H9 (cell line): Measurements from ENCODE around the gene DPP6. TPM values are rescaled to one million over a fixed set of nuclear protein-coding genes. Genes with fewer than 3 reads are reported as not detected.
"Not testable (repeated sequence)": the region's sequence is repeated elsewhere in the genome, so short reads cannot be mapped to it uniquely, and the experiment has no call there.

Experiments used
- DNase-seq: peaks from one replicate; pipeline ENCODE4 v3.0.0-alpha.2; 2017
- H2AFZ ChIP-seq: one replicate; pipeline ENCODE4 v1.6.1; 2013; ENCODE audit warnings: mild to moderate bottlenecking, low read length, control low read depth, moderate library complexity
- H2AK5ac ChIP-seq: 2 replicates; pipeline ENCODE4 v1.6.1; 2013; ENCODE audit warnings: low read length, control low read depth, mixed read lengths; ENCODE audit not compliant: insufficient read length
- H2BK120ac ChIP-seq: one replicate; pipeline ENCODE4 v1.6.1; 2013; ENCODE audit warnings: low read depth, mild to moderate bottlenecking, low read length, control low read depth, inconsistent platforms; ENCODE audit not compliant: poor library complexity, severe bottlenecking
- H2BK12ac ChIP-seq: 2 replicates; pipeline ENCODE4 v1.6.1; 2013; ENCODE audit warnings: low read length, control low read depth, mixed read lengths, low read depth; ENCODE audit not compliant: insufficient read length
- H2BK15ac ChIP-seq: 2 replicates; pipeline ENCODE4 v1.6.1; 2013; ENCODE audit warnings: low read depth, low read length, control low read depth
- H2BK20ac ChIP-seq: one replicate; pipeline ENCODE4 v1.6.1; 2013; ENCODE audit warnings: low read depth, mild to moderate bottlenecking, low read length, control low read depth, inconsistent platforms; ENCODE audit not compliant: poor library complexity, severe bottlenecking
- H2BK5ac ChIP-seq: 2 replicates; pipeline ENCODE4 v1.6.1; 2013; ENCODE audit warnings: low read length, control low read depth, mixed read lengths; ENCODE audit not compliant: insufficient read length
- H3K14ac ChIP-seq: 2 replicates; pipeline ENCODE4 v1.6.1; 2013; ENCODE audit warnings: low read length, control low read depth; ENCODE audit not compliant: insufficient read depth
- H3K18ac ChIP-seq: 2 replicates; pipeline ENCODE4 v1.6.1; 2013; ENCODE audit warnings: low read depth, mild to moderate bottlenecking, mixed read lengths, low read length, control low read depth; ENCODE audit not compliant: insufficient read length
- H3K23ac ChIP-seq: 2 replicates; pipeline ENCODE4 v1.6.1; 2013; ENCODE audit warnings: low read length, control low read depth, mixed read lengths, low read depth; ENCODE audit not compliant: insufficient read length
- H3K23me2 ChIP-seq: 2 replicates; pipeline ENCODE4 v1.6.1; 2013; ENCODE audit warnings: low read depth, mild to moderate bottlenecking, mixed read lengths, low read length, control low read depth; ENCODE audit not compliant: insufficient read length, poor library complexity, severe bottlenecking
- H3K27ac ChIP-seq: 2 replicates; pipeline ENCODE4 v1.5.1; 2013; ENCODE audit warnings: low read length, control low read depth, mixed read lengths, low read depth; ENCODE audit not compliant: insufficient read length
- H3K27me3 ChIP-seq: 2 replicates; pipeline ENCODE4 v1.6.1; 2013; ENCODE audit warnings: low read length, control low read depth, inconsistent platforms; ENCODE audit not compliant: insufficient read depth
- H3K4ac ChIP-seq: 2 replicates; pipeline ENCODE4 v1.6.1; 2013; ENCODE audit warnings: low read depth, mild to moderate bottlenecking, control low read depth, inconsistent platforms, low read length, moderate library complexity
- H3K4me1 ChIP-seq: 2 replicates; pipeline ENCODE4 v1.6.1; 2013; ENCODE audit warnings: low read length, control low read depth, inconsistent platforms; ENCODE audit not compliant: insufficient read depth
- H3K4me2 ChIP-seq: 2 replicates; pipeline ENCODE4 v1.6.1; 2013; ENCODE audit warnings: low read length, control low read depth, mixed read lengths; ENCODE audit not compliant: insufficient read length, insufficient read depth
- H3K56ac ChIP-seq: 2 replicates; pipeline ENCODE4 v1.6.1; 2013; ENCODE audit warnings: low read depth, mild to moderate bottlenecking, mixed read lengths, low read length, control low read depth; ENCODE audit not compliant: insufficient read length
- H3K79me1 ChIP-seq: 2 replicates; pipeline ENCODE4 v1.6.1; 2013; ENCODE audit warnings: low read depth, mild to moderate bottlenecking, moderate library complexity, low read length, control low read depth, inconsistent platforms; ENCODE audit not compliant: insufficient read depth, poor library complexity, severe bottlenecking
- H3K79me2 ChIP-seq: 2 replicates; pipeline ENCODE4 v1.6.1; 2013; ENCODE audit warnings: low read length, control low read depth, inconsistent platforms; ENCODE audit not compliant: insufficient read depth
- H3K9ac ChIP-seq: 2 replicates; pipeline ENCODE4 v1.6.1; 2013; ENCODE audit warnings: low read length, control low read depth, mixed read lengths; ENCODE audit not compliant: insufficient read length; ENCODE audit errors: extremely low read depth
- H3K9me3 ChIP-seq: one replicate; pipeline ENCODE4 v1.6.1; 2013; ENCODE audit warnings: low read depth, low read length, inconsistent platforms; ENCODE audit not compliant: control insufficient read depth
- H3T11ph ChIP-seq: one replicate; pipeline ENCODE4 v1.6.1; 2013; ENCODE audit warnings: mild to moderate bottlenecking, low read length, control low read depth, inconsistent platforms
- H4K20me1 ChIP-seq: one replicate; pipeline ENCODE4 v1.6.1; 2013; ENCODE audit not compliant: control insufficient read depth, insufficient read length, insufficient read depth
- H4K5ac ChIP-seq: 2 replicates; pipeline ENCODE4 v1.6.1; 2013; ENCODE audit warnings: low read depth, mild to moderate bottlenecking, mixed read lengths, low read length, control low read depth; ENCODE audit not compliant: insufficient read length
- H4K8ac ChIP-seq: replicated peaks from 2 replicates; pipeline ENCODE4 v1.6.1; 2013; ENCODE audit warnings: low read length, control low read depth, mixed read lengths, low read depth; ENCODE audit not compliant: insufficient read length
- H4K91ac ChIP-seq: 2 replicates; pipeline ENCODE4 v1.6.1; 2013; ENCODE audit warnings: low read depth, mild to moderate bottlenecking, moderate library complexity, mixed read lengths, low read length, control low read depth; ENCODE audit not compliant: insufficient read length
- H3K27ac Mint-ChIP-seq, 3 experiments: 2 replicates in 2 of 3; 3 replicates in 1 of 3; pipeline ENCODE4 v1.8.0; 2020 to 2021; ENCODE audit warnings: mixed read lengths in 3 of 3, mild to moderate bottlenecking in 1 of 3, moderate library complexity in 1 of 3
- H3K27me3 Mint-ChIP-seq: 2 replicates; pipeline ENCODE4 v1.8.0; 2021; ENCODE audit warnings: low read depth, mild to moderate bottlenecking, moderate library complexity, mixed read lengths
- H3K36me3 Mint-ChIP-seq, 3 experiments: 2 replicates in 2 of 3; 3 replicates in 1 of 3; pipeline ENCODE4 v1.8.0; 2020 to 2021; ENCODE audit warnings: low read depth in 3 of 3, mixed read lengths in 3 of 3; ENCODE audit not compliant: insufficient read depth in 1 of 3
- H3K4me1 Mint-ChIP-seq, 2 experiments: 2 replicates each; pipeline ENCODE4 v1.8.0; 2020; ENCODE audit warnings: mixed read lengths in 2 of 2
- H3K4me3 Mint-ChIP-seq, 2 experiments: 2 replicates in 1 of 2; 3 replicates in 1 of 2; pipeline ENCODE4 v1.8.0; 2020 to 2021; ENCODE audit warnings: mild to moderate bottlenecking in 2 of 2, mixed read lengths in 2 of 2, moderate library complexity in 1 of 2
- H3K9me3 Mint-ChIP-seq, 2 experiments: 2 replicates in 1 of 2; 3 replicates in 1 of 2; pipeline ENCODE4 v1.8.0; 2020; ENCODE audit warnings: mild to moderate bottlenecking in 2 of 2, mixed read lengths in 2 of 2, moderate library complexity in 1 of 2
- WGBS: extraction: QIAGEN DNeasy Blood & Tissue Kit; methylation state at CpG from one replicate; pipeline ENCODE4 v1.1.7; 2013; ENCODE audit warnings: missing lambda C conversion rate, low lambda C conversion rate, mixed read lengths; ENCODE audit not compliant: insufficient read length; ENCODE audit errors: extremely low coverage; 5-methylcytosine and 5-hydroxymethylcytosine counted together
- total RNA-seq: library from RNA; stranded (reverse); gene quantifications from 2 replicates; pipeline ENCODE4 v1.2.1, GENCODE V29; 2021

DPP6 gene
- total RNA-seq, 1 experiment from 2014 or later, result 4.5 TPM

GRCh38 chr7:154010726-154011568, 41.3 kb upstream of the DPP6 start:
- not testable (repeated sequence) for H3K18ac ChIP-seq, H3K4me1 Mint-ChIP-seq, H3K14ac ChIP-seq, H4K91ac ChIP-seq, H3K4me1 ChIP-seq, H3K9ac ChIP-seq, H2BK5ac ChIP-seq, H3K56ac ChIP-seq, H2AK5ac ChIP-seq, H4K5ac ChIP-seq, H3K27ac Mint-ChIP-seq, H2BK12ac ChIP-seq, H3K27ac ChIP-seq, H3K4ac ChIP-seq, H3K79me2 ChIP-seq, H3K79me1 ChIP-seq, H2AFZ ChIP-seq, H2BK20ac ChIP-seq, H3K27me3 Mint-ChIP-seq, H2BK120ac ChIP-seq, DNase-seq, H3K23ac ChIP-seq, H3K27me3 ChIP-seq, H4K8ac ChIP-seq, H3K23me2 ChIP-seq, H3K4me2 ChIP-seq, H2BK15ac ChIP-seq, H4K20me1 ChIP-seq, H3K4me3 Mint-ChIP-seq, H3K9me3 ChIP-seq, H3T11ph ChIP-seq
- peaks cover 0 to 19% (median 0%) of the 10 kb centered on the region in 3 experiments; a peak in 3 of 7 replicates for H3K36me3 Mint-ChIP-seq
- peaks cover 18 to 55% of the 10 kb centered on the region in 2 experiments for H3K9me3 Mint-ChIP-seq
- no CpG with 5 or more reads among the region's 4 CpGs for WGBS

DNA sequence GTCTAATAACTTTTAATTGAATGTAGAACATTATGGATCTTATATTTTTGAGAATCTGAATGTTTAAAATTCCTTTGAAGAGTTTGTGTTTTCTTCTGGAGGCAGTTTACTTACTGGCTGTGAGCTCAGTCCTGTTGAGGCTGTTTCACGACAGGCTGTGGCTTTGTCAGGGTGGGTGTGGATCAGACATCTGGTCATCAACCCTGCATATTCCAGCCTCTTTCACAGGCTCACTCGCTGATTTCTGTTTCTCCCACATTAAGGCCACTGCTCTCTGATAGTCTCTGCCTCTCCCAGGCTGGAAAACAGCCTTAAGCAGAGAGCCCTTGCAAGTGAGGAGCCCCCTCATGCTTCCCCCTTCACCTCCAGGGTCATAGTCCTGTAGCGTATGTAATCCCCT, 39.4 kb upstream of the DPP6 start:
- not testable (repeated sequence) for H4K8ac ChIP-seq, H3K4ac ChIP-seq, H3K18ac ChIP-seq, H4K5ac ChIP-seq, H3K4me1 Mint-ChIP-seq, H3K27ac ChIP-seq, H4K20me1 ChIP-seq, H3K79me1 ChIP-seq, H2BK15ac ChIP-seq, H2BK20ac ChIP-seq, H3K14ac ChIP-seq, H2BK5ac ChIP-seq, H3K56ac ChIP-seq, H3K9ac ChIP-seq, H3K23ac ChIP-seq, H4K91ac ChIP-seq, H3K4me3 Mint-ChIP-seq, DNase-seq, H3K27me3 ChIP-seq, H3T11ph ChIP-seq, H2BK12ac ChIP-seq, H3K23me2 ChIP-seq, H3K4me1 ChIP-seq, H2AK5ac ChIP-seq, H2BK120ac ChIP-seq, H3K27me3 Mint-ChIP-seq, H3K79me2 ChIP-seq, H3K4me2 ChIP-seq, H2AFZ ChIP-seq, H3K9me3 ChIP-seq, H3K27ac Mint-ChIP-seq
- WGBS, result no CpG with 5 or more reads among the region's 3 CpGs
- Mint-ChIP-seq H3K36me3 (peaks cover 0 to 21% (median 0%) of the 10 kb centered on the region in 3 experiments; a peak in 3 of 7 replicates), H3K9me3 (peaks cover 21 to 56% of the 10 kb centered on the region in 2 experiments)
